HepG2 (cell line): Measurements from ENCODE around the gene DPP8. TPM values are rescaled to one million over a fixed set of nuclear protein-coding genes. Genes with fewer than 3 reads are reported as not detected.

Source experiments
- ATAC-seq: fragments of 200-7000 bp; cut with Tn5 transposase; 3 replicates; pipeline ENCODE4 v1.9.1; 2020; ENCODE audit warnings: mild to moderate bottlenecking, moderate library complexity
- Bru-seq: library from RNA; stranded (reverse); fragments of 400-500 nt; gene quantifications from one replicate; lab custom pipeline; 2021; lab: Mats Ljungman, UMichigan
- BruChase-seq, 2 experiments: library from RNA; stranded (reverse); fragments of 400-500 nt; gene quantifications; one replicate each; lab custom pipeline; 2021; lab: Mats Ljungman, UMichigan
- BruUV-seq: library from RNA; stranded (reverse); fragments of 400-500 nt; replicated peaks from 2 replicates; lab custom pipeline; 2021; lab: Mats Ljungman, UMichigan
- CTCF ChIA-PET: fragments of 300-600 bp; formaldehyde crosslinking; extraction: SDS; loops from one replicate; lab custom pipeline; 2021; ENCODE audit warnings: low total read pairs, inconsistent platforms, low intra/inter-chr PET ratio; lab: Yijun Ruan, JAX
- POLR2A ChIA-PET: fragments of 350-600 bp; sonication (Branson Sonifier 250); formaldehyde crosslinking; loops from one replicate; lab custom pipeline; 2020; ENCODE audit warnings: antibody characterized with exemption, inconsistent platforms; lab: Yijun Ruan, JAX
- DNase-seq: peaks from one replicate; pipeline ENCODE4 v3.0.0-alpha.2; 2015; ENCODE audit warnings: low spot score
- FAIRE-seq: peaks from 3 replicates; lab custom pipeline; 2011; peaks lifted over from hg19 to GRCh38; lab: Jason Lieb, UNC
- H2AFZ ChIP-seq: one replicate; pipeline ENCODE4 v1.6.1; 2011; ENCODE audit warnings: low read length, inconsistent platforms
- H3K27ac ChIP-seq: fragments of 300-600 bp; 3 replicates; pipeline ENCODE4 v1.8.0; 2011; ENCODE audit warnings: mixed run types, mild to moderate bottlenecking, mixed read lengths, low read length, inconsistent platforms; ENCODE audit not compliant: insufficient read depth; ENCODE audit errors: extremely low read length
- H3K27me3 ChIP-seq, 2 experiments: fragments of 200-600 bp in 1 of 2; 2 replicates in 1 of 2; 3 replicates in 1 of 2; pipeline versions ENCODE4 v1.6.0 to v1.8.0; 2011; ENCODE audit warnings: low read length in 2 of 2, mild to moderate bottlenecking in 2 of 2, moderate library complexity in 2 of 2, inconsistent platforms in 1 of 2; ENCODE audit not compliant: insufficient read depth in 2 of 2, control insufficient read depth in 1 of 2
- H3K36me3 ChIP-seq, 2 experiments: fragments of 200-600 bp in 1 of 2; replicated peaks in 1 of 2; 2 replicates in 1 of 2; 3 replicates in 1 of 2; pipeline versions ENCODE4 v1.5.1 to v1.8.0; 2011; ENCODE audit warnings: low read length in 2 of 2, inconsistent platforms in 1 of 2; ENCODE audit not compliant: insufficient read depth in 2 of 2, control insufficient read depth in 1 of 2
- H3K4me1 ChIP-seq: 2 replicates; pipeline ENCODE4 v1.5.1; 2012; ENCODE audit warnings: low read length, inconsistent platforms; ENCODE audit not compliant: insufficient read depth
- H3K4me2 ChIP-seq: 2 replicates; pipeline ENCODE4 v1.6.0; 2011; ENCODE audit warnings: low read depth, low read length, inconsistent platforms
- H3K4me3 ChIP-seq, 3 experiments: fragments of 200-600 bp in 1 of 3; sonication (generic), shearing (Covaris generic) in 1 of 3; replicated peaks in 1 of 3; 2 replicates each; pipeline ENCODE4 v1.5.1; 2011 to 2016; ENCODE audit warnings: low read length in 3 of 3, inconsistent platforms in 2 of 3, low read depth in 2 of 3, mild to moderate bottlenecking in 2 of 3, control low read depth in 1 of 3, mixed read lengths in 1 of 3; ENCODE audit not compliant: insufficient read depth in 1 of 3
- H3K79me2 ChIP-seq: one replicate; pipeline ENCODE4 v1.6.1; 2011; ENCODE audit warnings: low read length, inconsistent platforms; ENCODE audit not compliant: insufficient read depth
- H3K9ac ChIP-seq: 2 replicates; pipeline ENCODE4 v1.6.0; 2011; ENCODE audit warnings: mild to moderate bottlenecking, low read depth, low read length, inconsistent platforms; ENCODE audit not compliant: insufficient read depth
- H3K9me3 ChIP-seq: 2 replicates; pipeline ENCODE4 v1.5.1; 2012; ENCODE audit warnings: mild to moderate bottlenecking, low read length
- H4K20me1 ChIP-seq: 2 replicates; pipeline ENCODE4 v1.6.0; 2011; ENCODE audit warnings: inconsistent platforms, mild to moderate bottlenecking, low read length, moderate library complexity; ENCODE audit not compliant: insufficient read depth
- ELF4 ChIP-seq: sonication (generic); formaldehyde crosslinking; IDR thresholded peaks from 2 replicates; pipeline ENCODE4 v1.5.0; 2020; ENCODE audit warnings: missing genetic modification reagents, mild to moderate bottlenecking, moderate library complexity, borderline replicate concordance
- FOXM1 ChIP-seq: sonication (generic); formaldehyde crosslinking; IDR thresholded peaks from 2 replicates; pipeline ENCODE4 v1.5.0; 2020; ENCODE audit warnings: missing genetic modification reagents
- KLF12 ChIP-seq: sonication (generic); formaldehyde crosslinking; IDR thresholded peaks from 2 replicates; pipeline ENCODE4 v1.4.0; 2020; ENCODE audit warnings: missing genetic modification reagents, borderline replicate concordance
- MTA3 ChIP-seq: sonication (generic); formaldehyde crosslinking; IDR thresholded peaks from 2 replicates; pipeline ENCODE4 v1.4.0; 2020; ENCODE audit warnings: missing genetic modification reagents
- NR2C2 ChIP-seq: sonication (generic); formaldehyde crosslinking; IDR thresholded peaks from 2 replicates; pipeline ENCODE4 v1.4.0; 2020; ENCODE audit warnings: missing genetic modification reagents, mild to moderate bottlenecking, moderate library complexity, borderline replicate concordance
- SETDB1 ChIP-seq: sonication (generic); formaldehyde crosslinking; IDR thresholded peaks from 2 replicates; pipeline ENCODE4 v1.5.1; 2020; ENCODE audit warnings: missing genetic modification reagents, mild to moderate bottlenecking, borderline replicate concordance
- TCF7L2 ChIP-seq: IDR thresholded peaks from 2 replicates; pipeline ENCODE4 v1.6.1; 2011; ENCODE audit warnings: mild to moderate bottlenecking, low read depth, low read length, moderate library complexity
- TRIM24 ChIP-seq: sonication (generic); formaldehyde crosslinking; IDR thresholded peaks from 2 replicates; pipeline ENCODE4 v1.8.0; 2022; ENCODE audit warnings: mild to moderate bottlenecking, missing genetic modification reagents
- WIZ ChIP-seq: sonication (generic); formaldehyde crosslinking; IDR thresholded peaks from 2 replicates; pipeline ENCODE4 v1.5.1; 2020; ENCODE audit warnings: mild to moderate bottlenecking, missing genetic modification reagents
- XRCC5 ChIP-seq: fragments of 200-400 bp; formaldehyde crosslinking; optimal IDR thresholded peaks from 2 replicates; pipeline ENCODE3; 2017; ENCODE audit warnings: mild to moderate bottlenecking, low read length
- ZBTB21 ChIP-seq: sonication (generic); formaldehyde crosslinking; IDR thresholded peaks from 2 replicates; pipeline ENCODE4 v1.4.0; 2020; ENCODE audit warnings: missing genetic modification reagents
- ZFAT ChIP-seq: sonication (generic); formaldehyde crosslinking; conservative IDR thresholded peaks from 2 replicates; pipeline ENCODE4 v1.8.1; 2023; ENCODE audit warnings: missing genetic modification reagents, inconsistent platforms
- ZNF34 ChIP-seq: sonication (generic); formaldehyde crosslinking; IDR thresholded peaks from 2 replicates; pipeline ENCODE4 v1.4.0; 2020; ENCODE audit warnings: mild to moderate bottlenecking, missing genetic modification reagents, borderline replicate concordance
- ZNF512B ChIP-seq: sonication (generic); formaldehyde crosslinking; IDR thresholded peaks from 2 replicates; pipeline ENCODE4 v1.5.1; 2020; ENCODE audit warnings: missing genetic modification reagents, mild to moderate bottlenecking, borderline replicate concordance
- ZNF546 ChIP-seq: sonication (generic); formaldehyde crosslinking; conservative IDR thresholded peaks from 2 replicates; pipeline ENCODE4 v1.8.1; 2023; ENCODE audit warnings: mild to moderate bottlenecking, missing genetic modification reagents
- WGBS: methylation state at CpG from one replicate; pipeline ENCODE4 v1.1.6; 2017; ENCODE audit warnings: low lambda C conversion rate; 5-methylcytosine and 5-hydroxymethylcytosine counted together
- in situ Hi-C: cut with HindIII; loops from 2 replicates; pipeline ENCODE4 v1.10.0; 2017; ENCODE audit warnings: low pct_unique_long_range_greater_than_20kb; ENCODE audit not compliant: extremely low pct_ligation_motif_present
- intact Hi-C: fragments of 100-400 bp; cut with micrococcal nuclease; formaldehyde crosslinking; loops from one replicate; pipeline ENCODE4 v1.10.0; 2022; ENCODE audit not compliant: unreplicated experiment
- long read RNA-seq, 2 experiments: library from RNA in 1 of 2; library from polyadenylated mRNA in 1 of 2; stranded (forward) in 1 of 2; unstranded in 1 of 2; transcript quantifications; one replicate each; pipeline ENCODE4 v2.0.0, GENCODE V29; 2019 to 2022
- polyA minus RNA-seq, 3 experiments: library from RNA; depleted of rRNA, polyadenylated mRNA; stranded (reverse); fragments of >200 nt; gene quantifications; 2 replicates each; pipeline ENCODE4 v1.2.3, GENCODE V29; 2011; ENCODE audit warnings: low replicate concordance in 1 of 3
- polyA plus RNA-seq, 8 experiments: library from polyadenylated mRNA; depleted of rRNA in 3 of 8; stranded (reverse) in 7 of 8; unstranded in 1 of 8; fragments of >200 nt; fragmentation: Illumina TruSeq in 4 of 8; extraction: Trizol in 4 of 8; gene quantifications; 2 replicates each; pipeline versions ENCODE4 v1.2.1 to v1.2.3, GENCODE V29; 2011 to 2016; ENCODE audit warnings: low read depth in 4 of 8, missing spikeins in 1 of 8, mixed read lengths in 1 of 8; ENCODE audit not compliant: insufficient read depth in 1 of 8
- total RNA-seq, 5 experiments: library from RNA; depleted of rRNA; stranded (reverse); fragments of >200 nt; fragmentation: Illumina TruSeq; extraction: Trizol; gene quantifications; 2 replicates each; pipeline ENCODE4 v1.2.3, GENCODE V29; 2016; ENCODE audit warnings: low read depth in 1 of 5

Gene DPP8
- total RNA-seq (2016; rRNA removed; fragmentation: Illumina TruSeq; extraction: Trizol) (26.3 and 34.8 TPM in 2 replicates), polyA plus RNA-seq (2011; rRNA removed) (13.5 and 18.0 TPM in 2 replicates), polyA minus RNA-seq (2011; rRNA and poly(A)+ RNA removed; ENCODE audit: low replicate concordance) (18.4 and 28.2 TPM in 2 replicates), Bru-seq, nascent RNA (percentile 78 among the genes with signal in this experiment), BruChase-seq, experiment 1, labeled RNA remaining after a 6-hour chase (percentile 82 among the genes with signal in this experiment), BruChase-seq, experiment 2, labeled RNA remaining after a 2-hour chase (percentile 79 among the genes with signal in this experiment)
- total RNA-seq (2016; cell fraction: cytosol; rRNA removed; fragmentation: Illumina TruSeq; extraction: Trizol; ENCODE audit: low read depth): 23.0 and 25.9 TPM in 2 replicates
- total RNA-seq (2016; cell fraction: insoluble cytoplasmic fraction; rRNA removed; fragmentation: Illumina TruSeq; extraction: Trizol): 26.4 and 32.7 TPM in 2 replicates
- 20.1 and 21.7 TPM in 2 replicates for total RNA-seq (2016; cell fraction: membrane; rRNA removed; fragmentation: Illumina TruSeq; extraction: Trizol)
- 23.4 and 30.5 TPM in 2 replicates for total RNA-seq (2016; cell fraction: nucleus; rRNA removed; fragmentation: Illumina TruSeq; extraction: Trizol)
- polyA plus RNA-seq (2011; cell fraction: cytosol; rRNA removed): 9.2 and 11.8 TPM in 2 replicates
- polyA plus RNA-seq (2011; cell fraction: nucleus; rRNA removed): 9.5 and 12.0 TPM in 2 replicates
- 15.2 and 16.0 TPM in 2 replicates for polyA plus RNA-seq (2012)
- 7.7 and 8.5 TPM in 2 replicates for polyA plus RNA-seq (2016; cell fraction: cytosol; fragmentation: Illumina TruSeq; extraction: Trizol; ENCODE audit: low read depth)
- polyA plus RNA-seq (2016; cell fraction: insoluble cytoplasmic fraction; fragmentation: Illumina TruSeq; extraction: Trizol; ENCODE audit: low read depth): 18.8 and 20.8 TPM in 2 replicates
- polyA plus RNA-seq (2016; cell fraction: membrane; fragmentation: Illumina TruSeq; extraction: Trizol; ENCODE audit: low read depth): 6.8 and 8.8 TPM in 2 replicates
- polyA plus RNA-seq (2016; cell fraction: nucleus; fragmentation: Illumina TruSeq; extraction: Trizol; ENCODE audit: insufficient read depth, low read depth): 17.3 and 23.0 TPM in 2 replicates
- polyA minus RNA-seq (2011; cell fraction: cytosol; rRNA and poly(A)+ RNA removed): 22.0 and 23.1 TPM in 2 replicates
- 62.6 and 67.9 TPM in 2 replicates for polyA minus RNA-seq (2011; cell fraction: nucleus; rRNA and poly(A)+ RNA removed)
- long read RNA-seq, experiment 1, partial matches to known transcripts: 3 of 14 reads
- long read RNA-seq, experiment 1, other reads (novel, unspliced or antisense): 6 of 14 reads
- long read RNA-seq, experiment 2, partial matches to known transcripts: 1 of 20 reads
- long read RNA-seq, experiment 2, other reads (novel, unspliced or antisense): 18 of 20 reads

- peak within 1 kb of the TSS; percentile 87 to 100 (median 97) for H3K4me3 ChIP-seq
- H3K27ac ChIP-seq: peak within 1 kb of the TSS; percentile 99
- peaks cover 22% of the 10 kb centered on the region for H3K79me2 ChIP-seq
- FAIRE-seq: no peak
- peak within 1 kb of the TSS; percentile 97 for H3K9ac ChIP-seq
- no peaks in the 10 kb centered on the region for H4K20me1 ChIP-seq
- intact Hi-C loops (loop anchor here (2.0 kb wide), 1 partner anchor 16 kb away; no protein-coding TSS in a partner anchor), in situ Hi-C loops (no loop called here)
- H3K36me3 ChIP-seq: 0 out of 5 replicates have a peak, but pooled peaks cover 0 to 11% of the 10 kb centered on the region in 2 experiments
- H3K4me2 ChIP-seq: peak within 1 kb of the TSS; percentile 77
- no peaks in the 10 kb centered on the region for H3K9me3 ChIP-seq
- H3K27me3 ChIP-seq: no peaks in the 10 kb centered on the region; a peak in 1 of 5 replicates
- ChIA-PET POLR2A (interaction anchor here (0.6 to 1.7 kb wide), 13 partner anchors 8 to 676 kb away, joined by 4 to 21 read pairs (median 5); partner anchors contain the start of genes CLPX, HACD3, INTS14 and PLEKHO2), CTCF (interaction anchor here (1.9 kb wide), 1 partner anchor 14 kb away, joined by 11 read pairs; no protein-coding TSS in a partner anchor)
- 4% methylated on average over 11 of the region's 75 CpGs for WGBS
- BruUV-seq: TSS peak; percentile 83
- ATAC-seq: peak; percentile 96
- H3K4me1 ChIP-seq: peaks cover 45% of the 10 kb centered on the region
- H2AFZ ChIP-seq: peak within 1 kb of the TSS; percentile 97
- DNase-seq: peak; percentile 88
- no peak for TF ChIP-seq ZFAT (CRISPR knock-in tag)
- TF ChIP-seq FOXM1 (CRISPR knock-in tag): no peak
- TF ChIP-seq WIZ (CRISPR knock-in tag): peak; percentile 60; the same call in 1 of the 2 replicates
- no peak for TF ChIP-seq TRIM24 (CRISPR knock-in tag)
- TF ChIP-seq ZNF512B (CRISPR knock-in tag): peak; percentile 39; the same call in 1 of the 2 replicates
- no peak for TF ChIP-seq SETDB1 (CRISPR knock-in tag)
- TF ChIP-seq ZBTB21 (CRISPR knock-in tag): 0 out of 2 replicates have a peak, but pooled peaks have one; percentile 28
- peak; percentile 100 for TF ChIP-seq NR2C2 (CRISPR knock-in tag)
- no peak; the same call in 1 of the 2 replicates for TF ChIP-seq ZNF546
- TF ChIP-seq ZNF34: peak; percentile 95
- no peak for TF ChIP-seq MTA3 (CRISPR knock-in tag)
- no peak for TF ChIP-seq TCF7L2
- peak; percentile 80; the same call in 1 of the 2 replicates for TF ChIP-seq ELF4 (CRISPR knock-in tag)
- no peak for TF ChIP-seq KLF12 (CRISPR knock-in tag)
- peak; percentile 96 for TF ChIP-seq XRCC5
Observed at GRCh38 chr15:65516997-65517865, at the start of gene DPP8. Gene DPP8 (minus strand): TSS chr15:65517689. CDS start chr15:65512553, 5,136 bp downstream.
